HepG2 (cell line): Measurements from ENCODE around the gene KCNQ1OT1. TPM values are rescaled to one million over a fixed set of nuclear protein-coding genes. Genes with fewer than 3 reads are reported as not detected.

Experiments
- CBX1 ChIP-seq: IDR thresholded peaks from one replicate; pipeline ENCODE4 v1.6.1; 2016; ENCODE audit warnings: antibody characterized with exemption, low read depth
- CCDC6 ChIP-seq: sonication (generic); formaldehyde crosslinking; IDR thresholded peaks from 2 replicates; pipeline ENCODE4 v1.8.1; 2022; ENCODE audit warnings: mild to moderate bottlenecking, missing genetic modification reagents, moderate library complexity
- DR1 ChIP-seq: sonication (generic); formaldehyde crosslinking; IDR thresholded peaks from 2 replicates; pipeline ENCODE4 v1.8.0; 2021; ENCODE audit warnings: mild to moderate bottlenecking, missing genetic modification reagents, inconsistent platforms
- EEA1 ChIP-seq: sonication (generic); formaldehyde crosslinking; IDR thresholded peaks from 2 replicates; pipeline ENCODE4 v1.5.1; 2020; ENCODE audit warnings: mild to moderate bottlenecking, missing genetic modification reagents, borderline replicate concordance
- HOXD1 ChIP-seq: sonication (generic); formaldehyde crosslinking; IDR thresholded peaks from 2 replicates; pipeline ENCODE4 v1.5.0; 2020; ENCODE audit warnings: missing genetic modification reagents
- NCOA2 ChIP-seq: sonication (generic); formaldehyde crosslinking; IDR thresholded peaks from 2 replicates; pipeline ENCODE4 v1.8.0; 2022; ENCODE audit warnings: inconsistent platforms
- SMARCE1 ChIP-seq: fragments of 450-650 bp; IDR thresholded peaks from 2 replicates; pipeline ENCODE4 v1.6.1; 2017; ENCODE audit warnings: borderline replicate concordance
- SRF ChIP-seq: IDR thresholded peaks from 2 replicates; pipeline ENCODE4 v1.6.1; 2011; ENCODE audit warnings: mild to moderate bottlenecking, low read depth, low read length, moderate library complexity
- SRSF9 ChIP-seq: fragments of 200-400 bp; formaldehyde crosslinking; IDR thresholded peaks from 2 replicates; pipeline ENCODE4 v1.6.1; 2018; ENCODE audit warnings: borderline replicate concordance, mild to moderate bottlenecking, low read depth, low read length; ENCODE audit not compliant: insufficient read depth, poor library complexity, severe bottlenecking
- TBP ChIP-seq: sonication (generic); formaldehyde crosslinking; IDR thresholded peaks from 2 replicates; pipeline ENCODE4 v1.5.0; 2020; ENCODE audit warnings: missing genetic modification reagents
- TRIM24 ChIP-seq: sonication (generic); formaldehyde crosslinking; IDR thresholded peaks from 2 replicates; pipeline ENCODE4 v1.8.0; 2022; ENCODE audit warnings: mild to moderate bottlenecking, missing genetic modification reagents
- ZFP37 ChIP-seq: sonication (generic); formaldehyde crosslinking; IDR thresholded peaks from 2 replicates; pipeline ENCODE4 v1.4.0; 2020; ENCODE audit warnings: missing genetic modification reagents, borderline replicate concordance
- ZNF17 ChIP-seq: sonication (generic); formaldehyde crosslinking; IDR thresholded peaks from 2 replicates; pipeline ENCODE4 v1.5.0; 2020; ENCODE audit warnings: mild to moderate bottlenecking, missing genetic modification reagents
- ZNF510 ChIP-seq: sonication (generic); formaldehyde crosslinking; IDR thresholded peaks from 2 replicates; pipeline ENCODE4 v1.4.0; 2020; ENCODE audit warnings: low read depth, mild to moderate bottlenecking, missing genetic modification reagents
- ZNF773 ChIP-seq: sonication (generic); formaldehyde crosslinking; IDR thresholded peaks from 2 replicates; pipeline ENCODE4 v1.4.0; 2020; ENCODE audit warnings: missing genetic modification reagents, borderline replicate concordance
- polyA plus RNA-seq, 8 experiments: library from polyadenylated mRNA; depleted of rRNA in 3 of 8; stranded (reverse) in 7 of 8; unstranded in 1 of 8; fragments of >200 nt; fragmentation: Illumina TruSeq in 4 of 8; extraction: Trizol in 4 of 8; gene quantifications; 2 replicates each; pipeline versions ENCODE4 v1.2.1 to v1.2.3, GENCODE V29; 2011 to 2016; ENCODE audit warnings: low read depth in 4 of 8, missing spikeins in 1 of 8, mixed read lengths in 1 of 8; ENCODE audit not compliant: insufficient read depth in 1 of 8
- total RNA-seq, 5 experiments: library from RNA; depleted of rRNA; stranded (reverse); fragments of >200 nt; fragmentation: Illumina TruSeq; extraction: Trizol; gene quantifications; 2 replicates each; pipeline ENCODE4 v1.2.3, GENCODE V29; 2016; ENCODE audit warnings: low read depth in 1 of 5
- TF ChIP-seq, protein P1 (sequence below): sonication (generic); formaldehyde crosslinking; IDR thresholded peaks from 2 replicates; pipeline ENCODE4 v1.4.0; 2020; ENCODE audit warnings: missing genetic modification reagents
- TF ChIP-seq, protein P2 (sequence below): sonication (generic); formaldehyde crosslinking; IDR thresholded peaks from 2 replicates; pipeline ENCODE4 v1.5.0; 2020; ENCODE audit warnings: mild to moderate bottlenecking, missing genetic modification reagents
- TF ChIP-seq, protein P3 (sequence below): IDR thresholded peaks from 2 replicates; pipeline ENCODE4 v1.6.1; 2018; ENCODE audit warnings: missing genetic modification reagents
- TF ChIP-seq, protein P4 (sequence below): sonication (generic); formaldehyde crosslinking; IDR thresholded peaks from 2 replicates; pipeline ENCODE4 v1.4.0; 2020; ENCODE audit warnings: missing genetic modification reagents, borderline replicate concordance
- TF ChIP-seq, protein P5 (sequence below): sonication (generic); formaldehyde crosslinking; IDR thresholded peaks from 2 replicates; pipeline ENCODE4 v1.8.0; 2022; ENCODE audit warnings: missing genetic modification reagents, mild to moderate bottlenecking, moderate library complexity, borderline replicate concordance
- TF ChIP-seq, protein P6 (sequence below): IDR thresholded peaks from 2 replicates; pipeline ENCODE4 v1.6.1; 2016; ENCODE audit warnings: mild to moderate bottlenecking

The KCNQ1OT1 gene
- total and polyA plus RNA-seq, 2 of the 13 experiments (the other 11 are each of a cell fraction or from before 2014, with no cell fraction given), result 1.3 to 18.9 TPM

DNA sequence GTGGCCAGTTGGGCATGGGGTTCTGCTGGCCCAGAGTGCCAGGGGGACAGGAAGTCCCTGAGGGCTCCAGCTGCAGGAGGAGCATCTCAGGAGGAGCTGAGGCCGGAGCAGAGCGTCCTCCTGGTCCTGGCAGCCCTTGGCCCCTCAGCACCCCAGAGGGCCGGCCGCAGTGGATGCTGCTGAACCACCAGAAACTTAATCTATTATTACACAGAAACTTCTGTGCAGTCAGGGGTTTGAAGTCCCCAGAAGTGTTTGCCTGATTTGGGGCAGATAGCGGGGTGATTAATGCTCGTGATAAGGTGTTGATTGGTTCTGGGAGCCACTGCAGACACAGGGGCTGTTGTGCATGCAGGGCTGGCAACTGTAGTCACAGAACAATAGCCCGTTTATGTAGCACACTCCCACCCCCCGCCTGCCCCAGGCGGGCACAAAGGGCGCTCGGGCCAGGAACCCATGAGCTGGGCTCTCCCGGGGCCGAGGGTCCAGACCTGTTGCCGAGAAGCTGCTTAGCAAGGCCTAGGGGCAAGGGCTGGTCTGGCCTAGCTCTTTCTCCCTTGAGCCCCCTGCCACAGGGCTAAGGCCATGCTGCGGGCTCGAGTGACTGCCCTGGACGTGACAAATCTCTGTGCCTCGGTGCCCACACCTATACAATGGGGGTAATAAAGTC lies 29.0 kb upstream of the KCNQ1OT1 start (continued):
- no peak for TF ChIP-seq EEA1 (CRISPR knock-in tag)
- peak; percentile 45; the same call in 1 of the 2 replicates for TF ChIP-seq ZNF510
- no peak for TF ChIP-seq TBP (CRISPR knock-in tag)
- TF ChIP-seq, protein P1, sequence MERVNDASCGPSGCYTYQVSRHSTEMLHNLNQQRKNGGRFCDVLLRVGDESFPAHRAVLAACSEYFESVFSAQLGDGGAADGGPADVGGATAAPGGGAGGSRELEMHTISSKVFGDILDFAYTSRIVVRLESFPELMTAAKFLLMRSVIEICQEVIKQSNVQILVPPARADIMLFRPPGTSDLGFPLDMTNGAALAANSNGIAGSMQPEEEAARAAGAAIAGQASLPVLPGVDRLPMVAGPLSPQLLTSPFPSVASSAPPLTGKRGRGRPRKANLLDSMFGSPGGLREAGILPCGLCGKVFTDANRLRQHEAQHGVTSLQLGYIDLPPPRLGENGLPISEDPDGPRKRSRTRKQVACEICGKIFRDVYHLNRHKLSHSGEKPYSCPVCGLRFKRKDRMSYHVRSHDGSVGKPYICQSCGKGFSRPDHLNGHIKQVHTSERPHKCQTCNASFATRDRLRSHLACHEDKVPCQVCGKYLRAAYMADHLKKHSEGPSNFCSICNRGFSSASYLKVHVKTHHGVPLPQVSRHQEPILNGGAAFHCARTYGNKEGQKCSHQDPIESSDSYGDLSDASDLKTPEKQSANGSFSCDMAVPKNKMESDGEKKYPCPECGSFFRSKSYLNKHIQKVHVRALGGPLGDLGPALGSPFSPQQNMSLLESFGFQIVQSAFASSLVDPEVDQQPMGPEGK (CRISPR knock-in tag), result peak; percentile 92
- TF ChIP-seq, protein P2, sequence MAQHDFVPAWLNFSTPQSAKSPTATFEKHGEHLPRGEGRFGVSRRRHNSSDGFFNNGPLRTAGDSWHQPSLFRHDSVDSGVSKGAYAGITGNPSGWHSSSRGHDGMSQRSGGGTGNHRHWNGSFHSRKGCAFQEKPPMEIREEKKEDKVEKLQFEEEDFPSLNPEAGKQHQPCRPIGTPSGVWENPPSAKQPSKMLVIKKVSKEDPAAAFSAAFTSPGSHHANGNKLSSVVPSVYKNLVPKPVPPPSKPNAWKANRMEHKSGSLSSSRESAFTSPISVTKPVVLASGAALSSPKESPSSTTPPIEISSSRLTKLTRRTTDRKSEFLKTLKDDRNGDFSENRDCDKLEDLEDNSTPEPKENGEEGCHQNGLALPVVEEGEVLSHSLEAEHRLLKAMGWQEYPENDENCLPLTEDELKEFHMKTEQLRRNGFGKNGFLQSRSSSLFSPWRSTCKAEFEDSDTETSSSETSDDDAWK, result no peak
- peak; percentile 94 for TF ChIP-seq HOXD1 (CRISPR knock-in tag)
- TF ChIP-seq, protein P3, sequence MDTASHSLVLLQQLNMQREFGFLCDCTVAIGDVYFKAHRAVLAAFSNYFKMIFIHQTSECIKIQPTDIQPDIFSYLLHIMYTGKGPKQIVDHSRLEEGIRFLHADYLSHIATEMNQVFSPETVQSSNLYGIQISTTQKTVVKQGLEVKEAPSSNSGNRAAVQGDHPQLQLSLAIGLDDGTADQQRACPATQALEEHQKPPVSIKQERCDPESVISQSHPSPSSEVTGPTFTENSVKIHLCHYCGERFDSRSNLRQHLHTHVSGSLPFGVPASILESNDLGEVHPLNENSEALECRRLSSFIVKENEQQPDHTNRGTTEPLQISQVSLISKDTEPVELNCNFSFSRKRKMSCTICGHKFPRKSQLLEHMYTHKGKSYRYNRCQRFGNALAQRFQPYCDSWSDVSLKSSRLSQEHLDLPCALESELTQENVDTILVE (CRISPR knock-in tag), result no peak
- TF ChIP-seq, protein P4, sequence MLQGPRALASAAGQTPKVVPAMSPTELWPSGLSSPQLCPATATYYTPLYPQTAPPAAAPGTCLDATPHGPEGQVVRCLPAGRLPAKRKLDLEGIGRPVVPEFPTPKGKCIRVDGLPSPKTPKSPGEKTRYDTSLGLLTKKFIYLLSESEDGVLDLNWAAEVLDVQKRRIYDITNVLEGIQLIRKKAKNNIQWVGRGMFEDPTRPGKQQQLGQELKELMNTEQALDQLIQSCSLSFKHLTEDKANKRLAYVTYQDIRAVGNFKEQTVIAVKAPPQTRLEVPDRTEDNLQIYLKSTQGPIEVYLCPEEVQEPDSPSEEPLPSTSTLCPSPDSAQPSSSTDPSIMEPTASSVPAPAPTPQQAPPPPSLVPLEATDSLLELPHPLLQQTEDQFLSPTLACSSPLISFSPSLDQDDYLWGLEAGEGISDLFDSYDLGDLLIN (CRISPR knock-in tag), result no peak
- no peak for TF ChIP-seq CBX1
- TF ChIP-seq DR1 (CRISPR knock-in tag), result peak; percentile 51; the same call in 1 of the 2 replicates
- no peak for TF ChIP-seq ZNF773 (CRISPR knock-in tag)
- no peak for TF ChIP-seq ZNF17 (CRISPR knock-in tag)
- no peak for TF ChIP-seq SRSF9
- TF ChIP-seq NCOA2 (CRISPR knock-in tag), result peak; percentile 90
- TF ChIP-seq, protein P5, sequence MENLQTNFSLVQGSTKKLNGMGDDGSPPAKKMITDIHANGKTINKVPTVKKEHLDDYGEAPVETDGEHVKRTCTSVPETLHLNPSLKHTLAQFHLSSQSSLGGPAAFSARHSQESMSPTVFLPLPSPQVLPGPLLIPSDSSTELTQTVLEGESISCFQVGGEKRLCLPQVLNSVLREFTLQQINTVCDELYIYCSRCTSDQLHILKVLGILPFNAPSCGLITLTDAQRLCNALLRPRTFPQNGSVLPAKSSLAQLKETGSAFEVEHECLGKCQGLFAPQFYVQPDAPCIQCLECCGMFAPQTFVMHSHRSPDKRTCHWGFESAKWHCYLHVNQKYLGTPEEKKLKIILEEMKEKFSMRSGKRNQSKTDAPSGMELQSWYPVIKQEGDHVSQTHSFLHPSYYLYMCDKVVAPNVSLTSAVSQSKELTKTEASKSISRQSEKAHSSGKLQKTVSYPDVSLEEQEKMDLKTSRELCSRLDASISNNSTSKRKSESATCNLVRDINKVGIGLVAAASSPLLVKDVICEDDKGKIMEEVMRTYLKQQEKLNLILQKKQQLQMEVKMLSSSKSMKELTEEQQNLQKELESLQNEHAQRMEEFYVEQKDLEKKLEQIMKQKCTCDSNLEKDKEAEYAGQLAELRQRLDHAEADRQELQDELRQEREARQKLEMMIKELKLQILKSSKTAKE, result peak; percentile 66
- peak; percentile 48; the same call in 1 of the 2 replicates for TF ChIP-seq ZFP37 (CRISPR knock-in tag)
- no peak for TF ChIP-seq SRF
- TF ChIP-seq, protein P6, sequence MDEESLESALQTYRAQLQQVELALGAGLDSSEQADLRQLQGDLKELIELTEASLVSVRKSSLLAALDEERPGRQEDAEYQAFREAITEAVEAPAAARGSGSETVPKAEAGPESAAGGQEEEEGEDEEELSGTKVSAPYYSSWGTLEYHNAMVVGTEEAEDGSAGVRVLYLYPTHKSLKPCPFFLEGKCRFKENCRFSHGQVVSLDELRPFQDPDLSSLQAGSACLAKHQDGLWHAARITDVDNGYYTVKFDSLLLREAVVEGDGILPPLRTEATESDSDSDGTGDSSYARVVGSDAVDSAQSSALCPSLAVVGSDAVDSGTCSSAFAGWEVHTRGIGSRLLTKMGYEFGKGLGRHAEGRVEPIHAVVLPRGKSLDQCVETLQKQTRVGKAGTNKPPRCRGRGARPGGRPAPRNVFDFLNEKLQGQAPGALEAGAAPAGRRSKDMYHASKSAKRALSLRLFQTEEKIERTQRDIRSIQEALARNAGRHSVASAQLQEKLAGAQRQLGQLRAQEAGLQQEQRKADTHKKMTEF (CRISPR knock-in tag), result peak; percentile 83
- no peak for TF ChIP-seq TRIM24 (CRISPR knock-in tag)
- no peak for TF ChIP-seq SMARCE1
- peak; percentile 59; the same call in 1 of the 2 replicates for TF ChIP-seq CCDC6
